Glutamatergic neuron (in vitro differentiated cells): ENCODE data around the gene CCDC43. TPM values are rescaled to one million over a fixed set of nuclear protein-coding genes. Genes with fewer than 3 reads are reported as not detected.
"Not testable (repeated sequence)": the region's sequence is repeated elsewhere in the genome, so short reads cannot be mapped to it uniquely, and the experiment has no call there.

Source experiments
- DNase-seq: peaks from one replicate; pipeline ENCODE4 v3.0.0; 2022
- H3K27ac Mint-ChIP-seq: one replicate; pipeline ENCODE4 v1.8.0; 2020; ENCODE audit warnings: mild to moderate bottlenecking, mixed read lengths, inconsistent platforms; ENCODE audit not compliant: unreplicated experiment
- H3K27me3 Mint-ChIP-seq: one replicate; pipeline ENCODE4 v1.8.0; 2020; ENCODE audit warnings: mild to moderate bottlenecking, moderate library complexity, mixed read lengths, inconsistent platforms; ENCODE audit not compliant: unreplicated experiment
- H3K36me3 Mint-ChIP-seq: one replicate; pipeline ENCODE4 v1.8.0; 2020; ENCODE audit warnings: mild to moderate bottlenecking, mixed read lengths, inconsistent platforms; ENCODE audit not compliant: unreplicated experiment
- H3K4me1 Mint-ChIP-seq: one replicate; pipeline ENCODE4 v1.8.0; 2020; ENCODE audit warnings: mild to moderate bottlenecking, low read depth, mixed read lengths, inconsistent platforms; ENCODE audit not compliant: unreplicated experiment
- H3K4me3 Mint-ChIP-seq: one replicate; pipeline ENCODE4 v1.8.0; 2020; ENCODE audit warnings: mild to moderate bottlenecking, mixed read lengths, inconsistent platforms; ENCODE audit not compliant: unreplicated experiment
- H3K9me3 Mint-ChIP-seq: one replicate; pipeline ENCODE4 v1.8.0; 2020; ENCODE audit warnings: mild to moderate bottlenecking, moderate library complexity, mixed read lengths, inconsistent platforms; ENCODE audit not compliant: unreplicated experiment
- CTCF ChIP-seq: fragments of 200-600 bp; sonication (generic); IDR thresholded peaks from one replicate; pipeline ENCODE4 v1.5.0; 2021; ENCODE audit not compliant: partially characterized antibody, unreplicated experiment
- total RNA-seq: library from RNA; stranded (reverse); fragmentation: NEBNext Ultra II Directional; extraction: Animal tissue kit (Norgen Biotek cat#: 25700); gene quantifications from one replicate; pipeline ENCODE4 v1.2.1, GENCODE V29; 2021; ENCODE audit not compliant: unreplicated experiment

CCDC43 gene
- total RNA-seq, 1 donor from 2014 or later: 22.9 TPM

GRCh38 chr17:44636562-44636961, 53.0 kb downstream of the CCDC43 start:
- Mint-ChIP-seq H3K9me3 (no peaks in the 10 kb centered on the region), H3K4me1 (no peaks in the 10 kb centered on the region), H3K4me3 (no peak overlapping the region), H3K27me3 (peaks cover 4% of the 10 kb centered on the region), H3K27ac (no peak overlapping the region), H3K36me3 (no peaks in the 10 kb centered on the region)
- DNase-seq: no peak
- TF ChIP-seq CTCF: no peak

- not testable (repeated sequence) for H3K36me3 Mint-ChIP-seq, H3K27me3 Mint-ChIP-seq, H3K4me3 Mint-ChIP-seq, DNase-seq, H3K27ac Mint-ChIP-seq, H3K9me3 Mint-ChIP-seq, H3K4me1 Mint-ChIP-seq
Observed at GRCh38 chr17:44634401-44634800, 55.2 kb downstream of the CCDC43 start.

- peaks cover 4% of the 10 kb centered on the region for H3K27me3 Mint-ChIP-seq
- no peak for TF ChIP-seq CTCF
- no peak for DNase-seq
- peaks cover 1% of the 10 kb centered on the region for H3K9me3 Mint-ChIP-seq
- no peak overlapping the region for H3K27ac Mint-ChIP-seq
- H3K4me3 Mint-ChIP-seq: no peak overlapping the region
- H3K4me1 Mint-ChIP-seq: no peaks in the 10 kb centered on the region
- no peaks in the 10 kb centered on the region for H3K36me3 Mint-ChIP-seq
Observed at GRCh38 chr17:44633998-44634397, 55.6 kb downstream of the CCDC43 start.

GRCh38 chr17:44630703-44631102, 58.9 kb downstream of the CCDC43 start:
- DNase-seq: no peak
- peaks cover 11% of the 10 kb centered on the region for H3K27me3 Mint-ChIP-seq
- peaks cover 12% of the 10 kb centered on the region for H3K4me1 Mint-ChIP-seq
- no peak overlapping the region for H3K27ac Mint-ChIP-seq
- no peak for TF ChIP-seq CTCF
- no peaks in the 10 kb centered on the region for H3K36me3 Mint-ChIP-seq
- H3K4me3 Mint-ChIP-seq: no peak overlapping the region
- H3K9me3 Mint-ChIP-seq: peaks cover 3% of the 10 kb centered on the region

- no peak overlapping the region for H3K27ac Mint-ChIP-seq
- DNase-seq: no peak
- H3K4me3 Mint-ChIP-seq: no peak overlapping the region
- H3K4me1 Mint-ChIP-seq: peaks cover 12% of the 10 kb centered on the region
- H3K27me3 Mint-ChIP-seq: peaks cover 9% of the 10 kb centered on the region
- peaks cover 3% of the 10 kb centered on the region for H3K9me3 Mint-ChIP-seq
- H3K36me3 Mint-ChIP-seq: no peaks in the 10 kb centered on the region
- TF ChIP-seq CTCF: no peak
Observed at GRCh38 chr17:44629314-44629713, 60.3 kb downstream of the CCDC43 start.
